Muscle of back (tissue), 11 donors: Measurements from ENCODE around the gene DEGS1. TPM values are rescaled to one million over a fixed set of nuclear protein-coding genes. Genes with fewer than 3 reads are reported as not detected.
"Not testable (repeated sequence)": the region's sequence is repeated elsewhere in the genome, so short reads cannot be mapped to it uniquely, and the experiment has no call there.

ENCODE experiments used
- DNase-seq, 3 donors: peaks; one replicate each; pipeline versions ENCODE4 v3.0.0 to v3.0.0-alpha.2; 2013
- polyA plus RNA-seq, 10 donors: library from polyadenylated mRNA; unstranded; fragments of 120-200 nt; gene quantifications; one replicate each; pipeline ENCODE4 v1.2.1, GENCODE V29; 2013; ENCODE audit not compliant: insufficient read length in 10 of 10

The DEGS1 gene
- polyA plus RNA-seq, 10 donors = 39.0 to 77.1 (median 48.8) TPM

- DNase-seq = no peak
These were observed 5.6 kb upstream of the DEGS1 start for GRCh38 chr1:224177356-224177999.

GRCh38 chr1:224178894-224179293 is 4.1 kb upstream of the DEGS1 start:
- no peak for DNase-seq

- no peak for DNase-seq
These were observed 2.1 kb upstream of the DEGS1 start for GRCh38 chr1:224180783-224181452.

- DNase-seq = no peak
These were observed 1.6 kb upstream of the DEGS1 start for GRCh38 chr1:224181453-224181810.

GRCh38 chr1:224182057-224182865 is 779 bp upstream of the DEGS1 start:
- no peak for DNase-seq

GRCh38 chr1:224183591-224184312 is 712 bp downstream of the DEGS1 start:
- DNase-seq = peak; percentile 46 to 90 (median 77)

GRCh38 chr1:224185208-224185607 is 2.2 kb downstream of the DEGS1 start:
- DNase-seq = no peak

- DNase-seq = no peak
These were observed 5.2 kb downstream of the DEGS1 start for GRCh38 chr1:224188286-224188685.

GRCh38 chr1:224189561-224189960 is 6.5 kb downstream of the DEGS1 start:
- DNase-seq = no peak

GRCh38 chr1:224192082-224192788 is 9.2 kb downstream of the DEGS1 start:
- no peak for DNase-seq

GRCh38 chr1:224193319-224193966 is 10.4 kb downstream of the DEGS1 start:
- DNase-seq = no peak

GRCh38 chr1:224196813-224197600 is 14.0 kb downstream of the DEGS1 start:
- no peak for DNase-seq

- no peak for DNase-seq
These were observed 15.5 kb downstream of the DEGS1 start for GRCh38 chr1:224198572-224198971.

- no peak for DNase-seq
These were observed 16.6 kb downstream of the DEGS1 start for GRCh38 chr1:224199679-224200078.

- no peak for DNase-seq
These were observed 18.3 kb downstream of the DEGS1 start for GRCh38 chr1:224201383-224201782.

- DNase-seq = no peak
These were observed 18.8 kb downstream of the DEGS1 start for GRCh38 chr1:224201853-224202252.

GRCh38 chr1:224203243-224204016 is 20.4 kb downstream of the DEGS1 start:
- DNase-seq = peak in 2 of 3 donors; percentile 42 to 54

GRCh38 chr1:224205438-224205840 is 22.4 kb downstream of the DEGS1 start:
- peak in 2 of 3 donors; percentile 55 for DNase-seq

- DNase-seq = not testable (repeated sequence)
These were observed 23.0 kb downstream of the DEGS1 start for GRCh38 chr1:224205931-224206538.
